Endothelial cell of umbilical vein (primary cell): ENCODE data around the gene RAMAC.

Source experiments
- CTCF ChIP-seq, 2 donors: IDR thresholded peaks; 1 replicate in 1 of 2; 2 replicates in 1 of 2; pipeline ENCODE4 v1.5.1; 2011; ENCODE audit warnings: low read length in 2 of 2, mild to moderate bottlenecking in 2 of 2, moderate library complexity in 2 of 2, control low read depth in 1 of 2, inconsistent platforms in 1 of 2, low read depth in 1 of 2; ENCODE audit not compliant: insufficient read depth in 1 of 2; ENCODE audit errors: extremely low read depth in 1 of 2
- EZH2 ChIP-seq: IDR thresholded peaks from 2 replicates; pipeline ENCODE4 v1.6.1; 2012; ENCODE audit warnings: borderline replicate concordance, low read depth, mild to moderate bottlenecking, moderate library complexity, low read length, inconsistent platforms; ENCODE audit not compliant: severe bottlenecking
- GATA2 ChIP-seq: IDR thresholded peaks from 2 replicates; pipeline ENCODE4 v1.7.0; 2011; ENCODE audit warnings: low read depth, mild to moderate bottlenecking, moderate library complexity, mixed read lengths, low read length; ENCODE audit not compliant: insufficient read length, insufficient read depth
- MAX ChIP-seq: IDR thresholded peaks from 2 replicates; pipeline ENCODE4 v1.6.1; 2011; ENCODE audit not compliant: insufficient read depth, insufficient read length
- MYC ChIP-seq: IDR thresholded peaks from one replicate; pipeline ENCODE4 v1.6.1; 2011; ENCODE audit warnings: mild to moderate bottlenecking, low read depth, low read length
- POLR2A ChIP-seq: IDR thresholded peaks from 2 replicates; pipeline ENCODE4 v1.6.1; 2012; ENCODE audit warnings: low read depth, mild to moderate bottlenecking, control low read depth, low read length
- POLR2AphosphoS5 ChIP-seq: IDR thresholded peaks from 2 replicates; pipeline ENCODE4 v1.6.1; 2012; ENCODE audit warnings: low read depth, mild to moderate bottlenecking, control low read depth, low read length, moderate library complexity; ENCODE audit not compliant: insufficient read depth

DNA sequence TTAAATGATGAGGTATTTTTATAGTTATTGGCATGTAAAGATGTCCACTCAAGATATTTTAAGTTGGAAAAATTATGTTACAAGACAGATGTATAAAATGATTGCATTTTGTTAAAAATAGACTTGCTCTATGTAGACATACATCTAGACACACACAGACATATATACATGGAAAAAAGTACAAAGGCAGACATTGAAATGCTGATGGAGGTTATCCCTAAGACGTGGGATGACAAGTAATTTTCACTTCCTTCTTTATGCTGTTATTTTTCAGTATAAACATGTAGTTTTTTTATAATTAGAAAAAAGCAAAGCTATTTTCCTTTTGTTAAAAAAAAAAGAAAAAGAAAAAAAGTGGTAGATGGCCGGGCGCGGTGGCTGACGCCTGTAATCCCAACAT lies 40.7 kb upstream of the RAMAC start:
- TF ChIP-seq CTCF (IDR thresholded peaks at IDR 0.05; ENCODE audit: extremely low read depth in 1 of 2, insufficient read depth in 1 of 2, low read depth in 1 of 2, low read length in 2 of 2) (no peak), GATA2 (no peak), MAX (no peak), EZH2 (no peak), POLR2AphosphoS5 (no peak), POLR2A (no peak), MYC (no peak)
